Adrenal gland (tissue), 5 donors: ENCODE results near the gene EEF1AKMT4.

Source experiments
- CTCF ChIP-seq, 6 experiments: fragments of 450-650 bp in 4 of 6; fragments of 200-600 bp in 2 of 6; sonication (generic) in 1 of 6; IDR thresholded peaks; 1 replicate in 5 of 6; 2 replicates in 1 of 6; pipeline versions ENCODE4 v1.5.1 to v1.8.0; 2016 to 2021; ENCODE audit warnings: antibody characterized with exemption in 6 of 6, mild to moderate bottlenecking in 2 of 6, moderate library complexity in 1 of 6
- POLR2A ChIP-seq, 2 donors: fragments of 450-650 bp; IDR thresholded peaks; one replicate each; pipeline ENCODE4 v1.6.1; 2017; ENCODE audit warnings: antibody characterized with exemption in 2 of 2, mild to moderate bottlenecking in 2 of 2, moderate library complexity in 1 of 2
- donor health status: DM: no; HTN: no; CAD: no.

- TF ChIP-seq CTCF (IDR thresholded peaks at IDR 0.05) = no peak
- no peak for TF ChIP-seq POLR2A (IDR thresholded peaks at IDR 0.05)
Measured at GRCh38 chr3:184236636-184237035, 12.8 kb upstream of the EEF1AKMT4 start.
